Neural progenitor cell (in vitro differentiated cells): Measurements from ENCODE around the gene PTPRT.
"Not testable (repeated sequence)": the region's sequence is repeated elsewhere in the genome, so short reads cannot be mapped to it uniquely, and the experiment has no call there.

Source experiments
- CTCF ChIP-seq: fragments of 200-600 bp; sonication (generic); IDR thresholded peaks from 2 replicates; pipeline ENCODE4 v1.5.1; 2017; ENCODE audit warnings: antibody characterized with exemption, mild to moderate bottlenecking
- EZH2 ChIP-seq: fragments of 200-600 bp; sonication (generic); IDR thresholded peaks from 2 replicates; pipeline ENCODE4 v1.6.1; 2017; ENCODE audit warnings: antibody characterized with exemption, mild to moderate bottlenecking, moderate library complexity

- TF ChIP-seq CTCF, EZH2: not testable (repeated sequence)
These were observed 25.0 kb downstream of the PTPRT start for GRCh38 chr20:43164736-43165135.
